GM19099 (cell line): ENCODE results near the gene STK38L.

Experiments used
- POLR2A ChIP-seq: IDR thresholded peaks from 3 replicates; pipeline ENCODE4 v1.6.1; 2011; ENCODE audit warnings: low read depth; ENCODE audit not compliant: insufficient read length; ENCODE audit errors: extremely low read depth

STK38L gene

DNA sequence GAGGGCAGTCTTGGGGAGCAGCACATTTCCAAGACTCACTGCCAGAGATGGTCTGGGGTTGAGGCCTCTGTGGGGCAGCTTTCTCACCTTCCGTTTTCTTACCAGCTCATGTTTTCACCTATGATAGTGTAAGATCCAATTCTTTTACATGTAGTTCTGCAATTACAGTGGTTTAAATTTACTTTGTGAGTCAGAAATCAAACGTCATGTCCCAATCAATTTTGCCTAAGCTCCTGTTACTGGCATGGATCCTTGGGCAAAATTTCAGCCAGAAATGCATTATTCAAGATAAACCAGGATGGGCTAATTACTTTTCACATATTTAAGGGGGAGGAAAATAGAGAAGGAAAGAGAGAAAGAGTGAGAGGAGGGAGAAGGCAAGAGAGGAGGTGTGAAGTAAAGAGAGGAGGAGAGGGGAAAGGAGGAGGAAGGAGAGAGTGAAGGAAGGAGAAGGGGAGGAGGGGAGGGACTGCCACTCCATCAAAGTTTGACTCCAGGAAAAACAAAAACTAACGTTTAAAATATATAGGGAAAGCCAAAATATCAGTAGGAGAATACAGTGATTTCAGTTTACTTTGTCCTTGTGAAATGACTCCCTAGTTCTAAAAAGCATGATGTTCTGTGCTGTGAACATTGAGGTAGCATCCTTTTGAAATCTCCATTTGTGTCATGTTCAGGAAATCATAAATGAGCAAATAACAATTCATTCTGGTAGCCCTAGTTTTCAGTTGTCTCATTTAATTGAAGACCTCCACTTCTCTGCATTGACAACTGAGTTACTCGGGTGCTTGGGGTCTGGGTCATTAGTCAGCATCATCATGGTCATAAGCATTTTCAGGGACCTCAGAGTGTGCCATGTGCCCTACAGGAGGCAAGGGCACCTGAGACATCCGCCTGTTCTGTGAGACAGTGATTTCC, 91.5 kb downstream of the STK38L start:
- no peak for TF ChIP-seq POLR2A

DNA sequence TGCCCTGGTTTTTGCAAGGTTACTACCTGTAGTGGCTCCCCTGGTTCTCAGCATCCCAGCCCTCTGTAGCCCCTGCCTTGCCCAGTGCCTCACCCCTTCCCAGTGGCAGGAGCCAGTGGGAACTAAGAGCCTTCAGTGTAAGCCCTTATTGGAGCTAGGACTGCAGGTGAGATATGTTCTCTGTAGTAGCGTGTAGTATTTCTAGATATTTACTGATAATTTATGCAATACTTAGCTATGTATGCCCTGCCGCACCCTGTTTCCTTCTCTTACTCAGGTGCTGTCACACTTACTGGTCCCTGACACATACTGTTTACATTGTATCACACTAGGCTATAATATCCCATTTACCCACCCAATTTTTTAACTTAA, 92.2 kb downstream of the STK38L start:
- TF ChIP-seq POLR2A, result no peak

DNA sequence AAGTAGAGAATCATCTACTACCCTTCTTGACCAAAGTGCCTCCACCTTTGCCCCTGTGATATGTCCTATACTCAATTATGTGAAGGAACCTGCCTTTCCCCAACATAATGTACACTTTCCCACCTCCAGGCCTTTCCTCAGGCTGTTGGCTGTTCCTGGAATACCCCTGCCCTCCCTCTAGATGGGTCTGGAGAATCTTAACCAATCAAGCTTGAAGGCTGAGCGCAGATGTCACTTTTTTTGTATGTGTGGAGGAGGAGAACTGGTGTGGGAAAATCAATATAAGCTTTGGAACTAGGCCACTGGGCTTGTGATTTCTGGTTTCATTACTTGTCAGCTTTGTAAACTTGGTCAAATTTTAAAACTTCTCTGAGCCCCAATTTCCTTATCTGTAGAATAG, 93.3 kb downstream of the STK38L start:
- TF ChIP-seq POLR2A, result no peak

DNA sequence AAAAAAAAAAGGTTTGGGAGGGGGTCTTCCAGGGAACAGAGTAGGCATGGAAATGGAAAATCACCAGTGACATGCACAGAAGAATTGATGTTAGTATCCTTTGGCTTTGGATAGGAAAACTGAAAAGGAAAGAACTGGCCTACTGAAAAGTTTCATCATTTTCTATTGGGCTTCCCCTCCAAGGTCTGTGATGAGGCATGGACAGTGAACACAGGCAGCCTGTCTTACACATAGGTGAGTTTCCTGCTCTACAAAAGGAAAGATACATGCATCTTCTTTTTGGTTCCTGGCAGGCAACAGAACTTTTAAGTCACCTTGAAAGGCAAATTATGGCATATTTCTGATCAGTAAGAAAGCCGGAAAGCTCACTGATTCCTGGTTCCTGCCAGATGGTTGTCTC, 94.4 kb downstream of the STK38L start:
- no peak for TF ChIP-seq POLR2A

DNA sequence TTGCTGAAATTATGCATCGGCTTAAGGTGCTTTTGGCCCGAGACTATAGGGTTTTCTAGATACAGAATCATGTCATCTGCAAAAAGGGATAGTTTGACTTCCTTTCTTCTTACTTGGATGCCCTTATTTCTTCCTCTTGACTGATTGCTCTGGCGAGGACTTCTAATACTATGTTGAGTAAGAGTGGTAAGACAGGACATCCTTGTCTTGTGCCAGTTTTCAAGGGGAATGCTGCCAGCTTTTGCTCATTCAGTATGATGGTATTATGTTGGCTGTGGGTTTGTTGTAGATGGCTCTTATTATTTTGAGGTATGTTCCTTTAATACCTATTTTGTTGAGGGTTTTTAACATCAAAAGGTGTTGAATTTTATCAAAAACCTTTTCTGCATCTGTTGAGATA, 96.9 kb downstream of the STK38L start:
- TF ChIP-seq POLR2A, result no peak

DNA sequence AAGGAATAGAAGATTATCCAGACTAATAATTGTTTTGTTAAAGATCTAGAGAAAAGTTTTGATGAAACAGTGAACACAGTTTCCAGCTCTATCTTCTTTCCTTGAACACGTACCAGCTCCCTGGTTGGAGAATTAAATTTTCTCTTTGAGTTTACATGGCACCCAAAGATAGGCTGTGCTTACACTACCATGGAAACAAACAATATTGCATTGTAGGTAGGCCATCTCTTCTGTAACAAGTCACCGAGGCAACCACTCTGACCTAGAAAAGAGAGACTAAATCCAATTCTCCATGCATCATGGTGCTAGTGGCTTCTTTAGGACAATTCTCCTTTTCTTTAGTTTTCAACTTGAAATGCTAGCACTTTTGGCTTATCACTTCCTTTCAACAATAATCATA, 98.5 kb downstream of the STK38L start:
- no peak for TF ChIP-seq POLR2A

DNA sequence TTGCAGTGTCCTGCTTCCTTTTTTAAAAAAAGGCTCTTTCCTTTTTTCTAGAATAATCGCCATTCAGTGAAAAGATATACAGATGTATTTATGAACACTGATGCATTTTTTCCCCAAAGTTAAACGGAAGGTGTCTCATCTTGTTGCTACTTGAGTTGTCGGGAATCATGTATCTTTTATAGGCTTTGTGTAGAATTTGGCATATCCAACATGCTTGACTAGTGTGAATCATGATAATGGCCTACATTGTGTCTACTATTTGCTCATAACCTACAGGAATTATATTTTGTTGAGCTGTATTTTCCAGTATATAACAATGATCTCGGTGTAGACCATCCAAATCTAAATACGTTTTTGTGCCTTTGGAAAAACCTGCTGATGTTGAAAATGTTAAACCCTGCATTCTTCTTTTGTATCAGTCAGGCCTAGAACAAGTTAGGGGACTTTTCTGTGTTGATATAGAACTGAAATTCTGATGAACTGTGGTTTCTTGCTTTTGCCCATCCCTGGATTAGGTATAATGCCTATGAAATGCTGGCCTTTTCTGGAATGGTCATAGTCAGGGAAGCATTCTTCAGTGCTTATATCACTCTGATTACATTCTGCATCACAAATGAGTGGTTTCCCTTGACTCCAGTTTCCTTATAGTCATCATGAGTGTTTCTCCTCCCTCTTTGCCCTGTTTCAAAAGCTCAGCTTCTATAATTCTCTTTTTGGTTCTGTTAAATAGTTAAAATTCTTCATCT, 99.3 kb downstream of the STK38L start:
- no peak for TF ChIP-seq POLR2A

DNA sequence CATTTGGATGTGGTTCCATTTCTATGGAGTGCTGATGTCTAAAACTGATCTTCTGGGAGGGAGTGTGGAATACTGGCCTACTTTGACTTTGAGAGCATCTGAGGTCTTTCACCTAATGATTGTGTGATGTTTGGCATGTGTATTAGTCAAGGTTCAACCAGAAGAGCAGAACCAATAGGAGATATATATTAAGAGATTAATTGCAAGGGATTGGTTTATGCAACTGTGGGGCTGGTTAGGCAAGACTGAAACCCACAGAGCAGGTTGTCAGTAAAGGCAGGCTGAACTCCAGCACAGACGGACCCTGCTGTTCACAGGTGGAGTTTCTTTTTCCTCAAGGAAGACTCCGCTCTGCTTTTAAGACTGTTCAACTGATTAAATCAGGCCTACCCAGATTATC, 100.2 kb downstream of the STK38L start:
- no peak for TF ChIP-seq POLR2A

DNA sequence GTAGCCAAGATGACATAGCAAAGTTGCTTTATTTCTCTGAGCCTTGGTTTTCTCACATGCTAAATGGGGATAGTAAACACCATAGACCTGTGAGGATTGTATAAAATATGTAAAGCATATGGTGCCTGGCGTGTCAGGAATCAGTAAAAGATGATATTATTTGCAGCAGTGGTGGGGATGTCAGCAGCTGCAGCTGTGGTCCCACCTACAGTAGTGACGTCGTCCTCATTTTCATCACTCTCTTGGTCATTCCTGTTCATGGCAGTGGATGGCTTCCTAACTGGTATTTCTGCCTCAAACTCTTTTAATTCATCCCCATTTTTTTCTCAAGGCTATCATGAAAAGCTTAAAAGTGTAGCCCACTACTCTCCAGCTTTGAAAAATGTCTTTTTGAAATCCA, 100.7 kb downstream of the STK38L start:
- TF ChIP-seq POLR2A, result no peak

DNA sequence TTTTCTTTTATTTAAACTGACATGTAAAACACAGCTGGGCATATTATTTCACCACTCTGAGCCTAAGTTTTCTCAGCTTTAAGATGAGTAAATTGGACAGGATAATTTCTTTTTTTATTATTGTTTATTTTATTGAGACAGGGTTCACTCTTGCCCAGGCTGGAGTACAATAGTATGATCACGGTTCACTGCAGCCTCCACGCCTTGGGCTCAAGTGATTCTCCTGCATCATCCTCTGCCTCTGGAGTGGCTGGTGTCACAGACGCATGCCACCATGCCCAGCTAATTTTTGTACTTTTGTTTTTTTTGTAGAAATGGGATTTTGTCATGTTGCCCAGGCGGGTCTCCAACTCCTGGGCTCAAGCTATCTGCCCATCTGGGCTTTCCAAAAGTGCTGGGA, 101.3 kb downstream of the STK38L start:
- no peak for TF ChIP-seq POLR2A

DNA sequence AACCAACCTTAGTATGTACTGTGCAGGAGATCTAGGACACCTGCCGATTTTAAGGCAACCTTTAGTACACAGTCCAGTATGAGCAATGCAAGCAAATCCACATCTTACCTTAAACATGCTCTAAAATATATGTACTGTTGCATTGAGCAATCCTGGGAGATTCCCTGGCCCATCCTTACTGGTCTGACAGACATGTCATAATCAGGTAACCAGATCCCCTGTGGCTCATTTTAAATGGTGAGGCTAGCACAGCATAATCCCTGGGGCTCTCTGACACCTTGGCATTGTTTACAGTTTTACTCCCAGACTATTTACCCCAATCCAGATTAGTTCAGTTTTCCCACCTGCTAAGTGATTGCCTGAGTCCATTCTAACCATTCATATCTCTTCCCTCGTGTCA, 103.7 kb downstream of the STK38L start:
- no peak for TF ChIP-seq POLR2A

DNA sequence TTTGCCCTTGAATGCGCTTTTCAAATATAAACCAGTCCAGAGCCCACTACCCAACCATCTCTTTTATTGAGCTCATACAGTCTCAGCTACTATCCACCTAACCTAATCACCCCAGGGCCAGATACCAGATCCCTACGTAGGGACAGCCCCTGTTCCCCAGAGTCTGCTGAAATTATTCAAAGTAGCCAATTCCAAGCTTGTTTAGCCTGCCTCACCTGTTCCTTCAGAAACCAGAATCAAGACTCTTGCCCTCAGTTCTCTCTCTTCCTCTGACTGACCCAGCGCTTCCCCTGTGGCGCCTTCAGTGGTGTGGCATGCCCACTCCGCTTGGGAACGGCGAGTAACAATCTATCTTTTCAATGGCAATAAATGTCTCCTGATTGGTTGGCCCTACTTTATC, 107.4 kb downstream of the STK38L start:
- TF ChIP-seq POLR2A, result no peak

DNA sequence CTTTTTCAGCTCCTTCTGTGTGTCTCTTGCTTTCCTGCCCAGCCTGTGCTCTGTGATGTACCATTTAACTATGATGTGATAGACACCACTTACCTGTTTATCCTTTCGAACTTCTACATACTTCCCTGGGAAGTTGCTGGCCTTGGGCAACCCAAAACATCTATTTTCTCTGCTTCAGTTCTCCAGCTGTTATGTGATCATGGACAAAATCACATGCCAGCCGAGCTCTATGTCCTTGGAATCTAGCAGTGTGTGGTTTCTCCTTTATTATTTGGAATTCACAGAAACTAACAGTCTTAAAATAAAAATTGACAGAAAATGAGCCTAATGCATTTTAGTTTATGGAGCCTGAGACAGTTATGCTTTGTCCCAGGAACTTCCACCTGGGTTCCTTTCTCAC, 111.4 kb downstream of the STK38L start:
- no peak for TF ChIP-seq POLR2A

DNA sequence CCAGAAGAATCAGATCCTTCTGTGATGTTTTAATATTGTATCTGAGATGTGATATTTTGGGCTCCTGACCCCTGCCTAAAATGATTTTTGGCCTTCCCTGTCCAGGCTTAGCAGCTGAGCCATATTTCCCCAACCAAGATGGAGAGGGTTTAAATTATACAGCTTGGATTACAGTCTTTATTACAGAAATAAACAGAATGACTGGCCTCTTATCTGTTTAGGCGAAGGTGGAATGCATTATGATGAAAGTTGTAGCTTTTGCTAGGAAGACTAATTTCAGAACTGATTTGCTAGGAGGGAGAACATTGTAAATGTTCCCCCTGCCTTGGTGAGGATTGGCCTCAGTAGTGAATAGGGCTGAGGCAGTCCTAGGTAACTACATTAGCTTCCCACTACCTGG, 111.9 kb downstream of the STK38L start:
- TF ChIP-seq POLR2A, result no peak

DNA sequence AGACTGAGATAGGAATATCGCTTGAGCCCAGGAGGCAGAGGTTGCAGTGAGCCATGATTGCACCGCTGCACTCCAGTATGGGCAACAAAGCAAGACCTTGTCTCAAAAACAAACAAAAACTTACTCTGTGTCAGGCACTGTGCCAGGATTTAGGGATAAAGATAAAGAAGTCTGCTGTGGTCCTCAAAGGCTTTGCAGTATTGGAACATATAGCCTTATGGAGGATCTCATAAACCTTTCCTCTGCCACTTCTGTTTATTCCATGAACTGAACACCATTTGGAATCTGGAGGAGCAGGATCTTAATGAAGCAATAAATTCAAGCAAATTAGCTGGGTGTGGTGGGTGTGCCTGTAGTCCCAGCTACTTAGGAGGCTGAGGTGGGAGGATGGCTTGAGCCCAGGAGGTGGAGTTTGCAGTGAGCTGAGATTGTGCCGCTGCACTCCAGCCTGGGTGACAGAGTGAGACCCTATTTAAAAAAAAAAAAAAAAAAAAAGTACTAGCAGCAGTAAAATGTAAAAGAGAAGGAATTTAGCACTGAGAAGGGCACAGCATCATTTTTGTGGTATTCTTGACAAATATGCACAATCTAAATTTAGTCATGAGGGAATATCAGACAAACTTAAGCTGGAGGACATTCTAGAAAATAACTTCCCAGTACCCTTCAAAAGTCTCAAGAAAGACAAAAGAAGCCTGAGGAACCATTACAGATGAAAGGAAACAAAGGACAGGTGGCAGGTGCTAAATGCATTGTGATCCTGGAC, 115.7 kb downstream of the STK38L start:
- no peak for TF ChIP-seq POLR2A
